ENCODE data around the gene ARHGEF11. TPM values are rescaled to one million over a fixed set of nuclear protein-coding genes. Genes with fewer than 3 reads are reported as not detected.

Gene ARHGEF11
- total RNA-seq, 1 experiment from 2014 or later, result 25.3 TPM

GRCh38 chr1:157085421-157085820 is 39.9 kb upstream of the ARHGEF11 start:
- ChIA-PET CTCF (interaction anchor here (0.7 kb wide), 1 partner anchor 160 kb away, joined by 3 read pairs; no protein-coding TSS in a partner anchor), POLR2A (ENCODE audit: low non-redundant PET) (no interaction called here)
- DNase-seq (ENCODE audit: low spot score), result no peak
- no peak overlapping the region for H3K4me3 ChIP-seq (ENCODE audit: low read depth, low read length, poor library complexity, severe bottlenecking)
- no TSS peak for BruUV-seq (replicated peaks)
- intact Hi-C loops (cut with micrococcal nuclease; ENCODE audit: unreplicated experiment), result no loop called here
- H3K9me3 ChIP-seq (ENCODE audit: low read depth, low read length, poor library complexity, severe bottlenecking), result no peaks in the 10 kb centered on the region
- no peaks in the 10 kb centered on the region for H3K36me3 ChIP-seq (ENCODE audit: insufficient read depth, low read length, poor library complexity, severe bottlenecking)
- TF ChIP-seq CTCF (conservative IDR thresholded peaks at IDR 0.05; ENCODE audit: low read depth, low read length), result no peak
- TF ChIP-seq EZH2 (IDR thresholded peaks at IDR 0.05; ENCODE audit: borderline replicate concordance, low read depth, low read length, poor library complexity, severe bottlenecking), result no peak
- no peaks in the 10 kb centered on the region for H3K27me3 ChIP-seq (replicated peaks; ENCODE audit: insufficient read depth, low read depth, low read length, poor library complexity)
- H3K27ac ChIP-seq (ENCODE audit: low read depth, low read length, poor library complexity, severe bottlenecking), result no peak overlapping the region
- peaks cover 3% of the 10 kb centered on the region for H3K4me1 ChIP-seq (ENCODE audit: insufficient read depth, low read length, poor library complexity, severe bottlenecking)

- TF ChIP-seq CTCF (conservative IDR thresholded peaks at IDR 0.05; ENCODE audit: low read depth, low read length), result no peak
- no peak for TF ChIP-seq EZH2 (IDR thresholded peaks at IDR 0.05; ENCODE audit: borderline replicate concordance, low read depth, low read length, poor library complexity, severe bottlenecking)
- H3K9me3 ChIP-seq (ENCODE audit: low read depth, low read length, poor library complexity, severe bottlenecking), result no peaks in the 10 kb centered on the region
- H3K4me3 ChIP-seq (ENCODE audit: low read depth, low read length, poor library complexity, severe bottlenecking), result no peak overlapping the region
- CTCF ChIA-PET, result no interaction called here
- DNase-seq (ENCODE audit: low spot score), result no peak
- POLR2A ChIA-PET (ENCODE audit: low non-redundant PET), result no interaction called here
- intact Hi-C loops (cut with micrococcal nuclease; ENCODE audit: unreplicated experiment), result no loop called here
- no peaks in the 10 kb centered on the region for H3K4me1 ChIP-seq (ENCODE audit: insufficient read depth, low read length, poor library complexity, severe bottlenecking)
- H3K36me3 ChIP-seq (ENCODE audit: insufficient read depth, low read length, poor library complexity, severe bottlenecking), result no peaks in the 10 kb centered on the region
- no peak overlapping the region for H3K27ac ChIP-seq (ENCODE audit: low read depth, low read length, poor library complexity, severe bottlenecking)
- BruUV-seq (replicated peaks), result no TSS peak
- H3K27me3 ChIP-seq (replicated peaks; ENCODE audit: insufficient read depth, low read depth, low read length, poor library complexity), result no peaks in the 10 kb centered on the region
These were observed 39.2 kb upstream of the ARHGEF11 start for GRCh38 chr1:157084720-157085119.

- peak; percentile 67 for DNase-seq (ENCODE audit: low spot score)
- ChIA-PET CTCF (interaction anchor here (1.3 kb wide), 1 partner anchor 8 kb away, joined by 6 read pairs; no protein-coding TSS in a partner anchor), POLR2A (ENCODE audit: low non-redundant PET) (no interaction called here)
- intact Hi-C loops (cut with micrococcal nuclease; ENCODE audit: unreplicated experiment), result no loop called here
- TF ChIP-seq CTCF (conservative IDR thresholded peaks at IDR 0.05; ENCODE audit: low read depth, low read length), result no peak
- no peak for TF ChIP-seq EZH2 (IDR thresholded peaks at IDR 0.05; ENCODE audit: borderline replicate concordance, low read depth, low read length, poor library complexity, severe bottlenecking)
- BruUV-seq (replicated peaks), result no TSS peak
- Histone ChIP-seq H3K27ac (ENCODE audit: low read depth, low read length, poor library complexity, severe bottlenecking) (no peak overlapping the region), H3K36me3 (ENCODE audit: insufficient read depth, low read length, poor library complexity, severe bottlenecking) (no peaks in the 10 kb centered on the region), H3K4me3 (ENCODE audit: low read depth, low read length, poor library complexity, severe bottlenecking) (no peak overlapping the region), H3K9me3 (ENCODE audit: low read depth, low read length, poor library complexity, severe bottlenecking) (no peaks in the 10 kb centered on the region), H3K27me3 (replicated peaks; ENCODE audit: insufficient read depth, low read depth, low read length, poor library complexity) (no peaks in the 10 kb centered on the region), H3K4me1 (ENCODE audit: insufficient read depth, low read length, poor library complexity, severe bottlenecking) (no peaks in the 10 kb centered on the region)
These were observed 36.2 kb upstream of the ARHGEF11 start for GRCh38 chr1:157081707-157082106.
